ENCODE data around the gene TP53INP2. TPM values are rescaled to one million over a fixed set of nuclear protein-coding genes. Genes with fewer than 3 reads are reported as not detected.

Gene TP53INP2

Small RNAs within 50 kb of the gene (small RNA-seq; reads per million reads assigned to genes)
- gene AL118520.1 (ENCODE audit: insufficient read depth), result not detected

All from neuronal stem cell (in vitro differentiated cells).